ENCODE measurements around the gene CST7. TPM values are rescaled to one million over a fixed set of nuclear protein-coding genes. Genes with fewer than 3 reads are reported as not detected.

Gene CST7
- polyA plus RNA-seq, 1 donor from 2014 or later, result not detected

GRCh38 chr20:24933266-24933908 is 15.7 kb upstream of the CST7 start:
- Histone ChIP-seq H4K20me1 (ENCODE audit: insufficient read depth) (no peaks in the 10 kb centered on the region), H2AFZ (ENCODE audit: low read depth, low read length) (no peak overlapping the region), H3K4me2 (ENCODE audit: low read length) (no peak overlapping the region), H3F3A (ENCODE audit: insufficient read depth, low read length, poor library complexity, severe bottlenecking) (no peaks in the 10 kb centered on the region), H3K27ac (ENCODE audit: low read length) (no peak overlapping the region), H3K79me2 (replicated peaks; ENCODE audit: insufficient read depth, low read length) (no peaks in the 10 kb centered on the region), H3K27me3 (ENCODE audit: insufficient read depth, low read depth, low read length) (no peaks in the 10 kb centered on the region), H3K36me3 (ENCODE audit: insufficient read depth, low read length) (no peaks in the 10 kb centered on the region), H3K4me3 (ENCODE audit: low read length) (no peak overlapping the region), H3K9me3 (ENCODE audit: low read length) (no peaks in the 10 kb centered on the region), H3K9me2 (ENCODE audit: insufficient read depth, low read length) (no peaks in the 10 kb centered on the region), H3K9ac (ENCODE audit: low read length) (no peak overlapping the region)
- TF ChIP-seq MXI1 (conservative IDR thresholded peaks at IDR 0.05; ENCODE audit: poor library complexity, severe bottlenecking) (no peak), SMC3 (conservative IDR thresholded peaks at IDR 0.05; ENCODE audit: poor library complexity) (no peak), TAF1 (IDR thresholded peaks at IDR 0.05; ENCODE audit: low read depth) (no peak), EP300 (conservative IDR thresholded peaks at IDR 0.05; ENCODE audit: poor library complexity, severe bottlenecking) (no peak), CTCF (IDR thresholded peaks at IDR 0.05; ENCODE audit: poor library complexity, severe bottlenecking) (no peak), POLR2AphosphoS5 (IDR thresholded peaks at IDR 0.05) (no peak), RAD21 (conservative IDR thresholded peaks at IDR 0.05) (no peak), EZH2 (IDR thresholded peaks at IDR 0.05; ENCODE audit: borderline replicate concordance, insufficient read depth, low read length, poor library complexity, severe bottlenecking) (no peak)
- TF ChIP-seq, protein P1, sequence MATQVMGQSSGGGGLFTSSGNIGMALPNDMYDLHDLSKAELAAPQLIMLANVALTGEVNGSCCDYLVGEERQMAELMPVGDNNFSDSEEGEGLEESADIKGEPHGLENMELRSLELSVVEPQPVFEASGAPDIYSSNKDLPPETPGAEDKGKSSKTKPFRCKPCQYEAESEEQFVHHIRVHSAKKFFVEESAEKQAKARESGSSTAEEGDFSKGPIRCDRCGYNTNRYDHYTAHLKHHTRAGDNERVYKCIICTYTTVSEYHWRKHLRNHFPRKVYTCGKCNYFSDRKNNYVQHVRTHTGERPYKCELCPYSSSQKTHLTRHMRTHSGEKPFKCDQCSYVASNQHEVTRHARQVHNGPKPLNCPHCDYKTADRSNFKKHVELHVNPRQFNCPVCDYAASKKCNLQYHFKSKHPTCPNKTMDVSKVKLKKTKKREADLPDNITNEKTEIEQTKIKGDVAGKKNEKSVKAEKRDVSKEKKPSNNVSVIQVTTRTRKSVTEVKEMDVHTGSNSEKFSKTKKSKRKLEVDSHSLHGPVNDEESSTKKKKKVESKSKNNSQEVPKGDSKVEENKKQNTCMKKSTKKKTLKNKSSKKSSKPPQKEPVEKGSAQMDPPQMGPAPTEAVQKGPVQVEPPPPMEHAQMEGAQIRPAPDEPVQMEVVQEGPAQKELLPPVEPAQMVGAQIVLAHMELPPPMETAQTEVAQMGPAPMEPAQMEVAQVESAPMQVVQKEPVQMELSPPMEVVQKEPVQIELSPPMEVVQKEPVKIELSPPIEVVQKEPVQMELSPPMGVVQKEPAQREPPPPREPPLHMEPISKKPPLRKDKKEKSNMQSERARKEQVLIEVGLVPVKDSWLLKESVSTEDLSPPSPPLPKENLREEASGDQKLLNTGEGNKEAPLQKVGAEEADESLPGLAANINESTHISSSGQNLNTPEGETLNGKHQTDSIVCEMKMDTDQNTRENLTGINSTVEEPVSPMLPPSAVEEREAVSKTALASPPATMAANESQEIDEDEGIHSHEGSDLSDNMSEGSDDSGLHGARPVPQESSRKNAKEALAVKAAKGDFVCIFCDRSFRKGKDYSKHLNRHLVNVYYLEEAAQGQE (IDR thresholded peaks at IDR 0.05; ENCODE audit: borderline replicate concordance), result no peak

GRCh38 chr20:24934101-24934661 is 14.9 kb upstream of the CST7 start:
- H3K9me3 ChIP-seq (ENCODE audit: low read length), result no peaks in the 10 kb centered on the region
- no peaks in the 10 kb centered on the region for H3K79me2 ChIP-seq (replicated peaks; ENCODE audit: insufficient read depth, low read length)
- H3K4me2 ChIP-seq (ENCODE audit: low read length), result no peak overlapping the region
- no peaks in the 10 kb centered on the region for H4K20me1 ChIP-seq (ENCODE audit: insufficient read depth)
- no peaks in the 10 kb centered on the region for H3F3A ChIP-seq (ENCODE audit: insufficient read depth, low read length, poor library complexity, severe bottlenecking)
- TF ChIP-seq RAD21 (conservative IDR thresholded peaks at IDR 0.05), result no peak
- TF ChIP-seq, protein P1 (IDR thresholded peaks at IDR 0.05; ENCODE audit: borderline replicate concordance), result no peak
- no peak overlapping the region for H3K4me3 ChIP-seq (ENCODE audit: low read length)
- H3K36me3 ChIP-seq (ENCODE audit: insufficient read depth, low read length), result no peaks in the 10 kb centered on the region
- H2AFZ ChIP-seq (ENCODE audit: low read depth, low read length), result no peak overlapping the region
- no peak overlapping the region for H3K9ac ChIP-seq (ENCODE audit: low read length)
- no peak overlapping the region for H3K27ac ChIP-seq (ENCODE audit: low read length)
- H3K27me3 ChIP-seq (ENCODE audit: insufficient read depth, low read depth, low read length), result no peaks in the 10 kb centered on the region
- no peaks in the 10 kb centered on the region for H3K9me2 ChIP-seq (ENCODE audit: insufficient read depth, low read length)
